GM18520 (cell line): ENCODE results near the gene AKT1.
"Not testable (repeated sequence)": the region's sequence is repeated elsewhere in the genome, so short reads cannot be mapped to it uniquely, and the experiment has no call there.

Experiments used
- ATAC-seq: cut with Tn5 transposase; IDR thresholded peaks from one replicate; pipeline ENCODE4 v1.9.1; 2021; ENCODE audit not compliant: unreplicated experiment

Gene AKT1

DNA sequence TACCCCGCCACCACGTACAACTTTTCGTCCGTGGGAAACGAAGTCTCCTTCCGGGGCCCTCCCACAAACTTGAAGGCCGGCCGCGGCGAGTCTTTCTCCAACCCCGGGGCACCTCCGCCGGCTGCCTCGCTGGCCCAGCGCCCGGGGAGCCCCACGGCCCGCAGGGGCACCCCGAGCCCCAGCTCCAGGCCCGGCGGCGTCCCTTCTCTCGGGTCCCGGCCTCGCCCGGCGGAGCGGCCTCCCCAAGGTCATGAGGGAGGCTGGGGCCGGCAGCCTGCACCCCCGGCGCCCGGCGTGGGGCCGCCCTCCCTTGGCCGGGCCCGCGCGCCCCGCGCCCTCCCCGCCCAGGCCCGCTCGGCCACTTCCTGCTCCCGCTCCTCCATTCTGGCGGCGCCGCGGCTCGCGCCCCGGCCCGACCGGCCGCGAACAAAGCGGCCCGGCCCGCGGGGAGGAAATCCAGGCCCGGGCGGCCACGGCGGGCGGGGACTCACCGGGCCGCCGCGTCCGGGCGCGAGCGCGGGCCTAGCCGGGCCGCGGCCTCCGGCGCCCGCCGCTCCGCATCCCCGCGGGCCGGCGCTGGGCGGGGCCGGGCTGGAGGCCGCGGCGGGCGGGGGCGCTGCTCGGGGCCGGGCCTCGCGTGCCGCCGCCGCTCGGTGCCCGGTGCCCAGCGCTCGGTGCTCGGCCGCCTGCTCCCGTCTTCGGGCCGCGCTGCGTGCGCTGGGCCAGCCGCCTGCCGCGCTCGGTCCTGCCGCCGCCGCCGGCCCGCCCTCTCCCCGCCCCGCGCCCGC lies at the start of gene AKT1:
TSS of gene AKT1 (minus strand) at position 756 of the 788 bp plus-strand sequence. CDS start 3,105 bp downstream, outside the sequence.
- no peak for ATAC-seq

DNA sequence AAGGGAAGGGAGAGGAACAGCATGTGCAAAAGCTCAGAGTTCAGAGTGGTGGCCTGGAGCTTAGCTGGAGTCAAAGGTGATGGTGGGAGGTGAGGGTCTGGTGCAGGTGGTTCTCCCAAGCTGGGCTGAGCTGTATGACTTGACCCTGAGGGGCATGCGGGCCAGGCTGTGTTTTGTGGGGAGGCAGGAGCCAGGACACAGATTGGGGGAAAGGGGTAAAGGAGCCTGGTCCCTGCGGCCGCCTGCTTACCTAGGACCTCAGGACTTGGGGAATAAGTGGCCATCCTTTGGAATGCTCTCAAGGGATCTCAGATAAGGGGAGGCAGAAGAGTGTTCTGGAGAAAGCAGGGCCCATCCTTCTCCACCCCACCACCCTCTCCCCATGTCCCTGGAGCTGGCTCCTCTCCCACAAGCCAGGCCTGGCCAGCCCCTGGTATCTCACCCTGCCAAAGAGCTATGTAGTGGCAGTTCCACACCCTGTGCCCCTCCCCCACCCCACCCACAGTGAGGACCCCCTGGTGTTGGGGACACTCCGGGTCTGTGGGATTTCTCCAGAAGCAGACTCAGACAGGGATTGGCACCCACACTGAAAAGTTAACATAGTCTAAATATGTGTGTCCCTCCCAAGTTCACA lies 49.6 kb upstream of the AKT1 start:
- ATAC-seq, result no peak

DNA sequence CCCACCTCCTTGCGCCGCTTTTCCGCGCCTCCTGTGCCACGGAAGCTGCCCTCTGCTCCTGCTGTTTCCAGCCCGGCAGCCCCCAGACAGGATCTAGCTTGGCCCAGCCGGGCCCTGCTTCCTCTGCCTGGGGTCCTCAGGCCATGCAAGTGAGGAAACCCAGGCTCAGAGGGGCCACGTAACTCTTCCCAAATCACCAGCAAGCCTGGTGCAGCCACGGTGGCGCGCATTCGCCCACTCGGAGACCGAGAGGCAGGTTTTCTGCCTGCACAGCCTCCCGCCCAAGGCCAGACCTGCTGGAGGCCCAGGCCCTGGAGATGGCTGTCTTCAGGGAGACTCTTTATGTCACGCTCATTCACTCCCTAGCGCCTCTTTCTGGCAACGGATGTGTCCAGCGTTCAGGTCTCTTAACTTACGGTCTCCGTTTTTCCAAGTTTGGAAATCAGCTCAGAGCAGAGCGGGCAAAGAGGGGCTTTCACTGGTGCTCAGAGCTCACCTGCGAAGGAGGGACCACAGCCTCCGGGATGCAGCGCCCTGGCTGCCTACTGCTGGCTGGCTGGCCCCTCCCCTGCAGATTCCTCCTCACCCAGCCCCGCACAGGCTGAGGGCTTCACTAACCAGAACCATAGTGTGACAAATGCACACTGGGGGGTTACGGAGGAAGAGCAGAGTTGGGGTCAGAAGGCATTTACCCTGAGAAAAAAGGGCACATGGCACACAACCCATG lies 48.9 kb upstream of the AKT1 start:
- no peak for ATAC-seq

DNA sequence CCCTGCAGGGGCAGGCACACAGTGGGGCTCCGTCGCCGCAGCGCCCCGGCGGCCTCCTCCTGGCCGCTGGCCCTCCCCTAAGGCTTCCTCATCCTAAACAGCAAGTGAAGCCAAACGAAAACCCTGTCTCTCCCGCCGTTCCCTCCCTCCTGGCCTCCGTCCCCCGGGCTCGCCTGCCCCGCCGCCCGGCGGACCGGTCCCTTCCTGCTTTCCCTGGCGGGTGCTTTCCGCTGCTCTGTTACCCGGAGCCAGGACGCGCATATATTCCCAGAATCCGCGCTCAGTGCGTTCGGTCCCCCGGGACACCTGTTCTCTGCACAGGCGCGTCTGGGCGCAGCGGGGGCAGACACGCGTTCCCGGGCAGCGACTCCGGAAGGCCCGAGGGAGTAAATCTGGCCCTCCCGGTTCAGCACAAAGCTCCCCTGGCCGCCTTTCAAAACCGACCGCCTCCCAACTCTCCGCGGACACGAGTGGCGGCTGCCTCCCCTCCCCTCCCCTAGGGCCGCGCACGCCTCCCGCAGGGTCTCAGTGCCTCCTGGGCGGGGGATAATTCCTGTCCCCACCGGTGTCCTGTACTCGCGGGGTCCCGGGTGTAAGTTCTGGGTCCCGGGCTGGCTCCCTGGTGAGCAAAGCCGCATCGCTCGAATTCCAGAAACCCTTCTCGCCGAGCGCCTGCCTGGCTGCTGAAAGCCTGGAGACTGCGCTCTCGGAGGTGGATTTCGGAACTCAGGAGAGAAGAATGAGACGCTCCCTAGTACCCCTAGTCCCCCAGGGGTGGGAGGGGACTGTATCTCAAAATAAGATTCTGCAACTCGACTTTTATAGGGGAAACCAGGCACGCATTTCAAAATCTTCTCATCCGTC lies 48.1 kb upstream of the AKT1 start:
- no peak for ATAC-seq

DNA sequence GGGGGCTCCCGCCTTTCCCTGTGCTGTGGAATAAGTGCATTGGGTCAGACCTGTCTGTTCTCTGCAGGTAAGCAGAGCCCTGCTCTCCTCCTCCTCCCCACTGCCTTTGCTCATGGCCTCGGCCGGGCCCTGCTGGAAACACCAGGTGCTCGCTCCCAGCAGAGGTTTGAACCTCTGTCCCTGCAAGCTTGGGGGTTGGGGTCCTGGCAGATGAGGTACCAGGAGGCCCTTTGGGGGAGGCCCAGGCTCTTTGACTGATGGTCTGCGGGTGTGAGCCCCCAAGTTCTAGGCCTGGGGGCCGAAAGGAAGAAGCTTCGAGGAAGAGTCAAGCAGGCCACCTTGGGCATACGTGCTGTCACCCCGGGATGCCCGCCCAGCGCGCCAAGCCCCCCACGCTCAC lies 47.5 kb upstream of the AKT1 start:
- ATAC-seq, result no peak

DNA sequence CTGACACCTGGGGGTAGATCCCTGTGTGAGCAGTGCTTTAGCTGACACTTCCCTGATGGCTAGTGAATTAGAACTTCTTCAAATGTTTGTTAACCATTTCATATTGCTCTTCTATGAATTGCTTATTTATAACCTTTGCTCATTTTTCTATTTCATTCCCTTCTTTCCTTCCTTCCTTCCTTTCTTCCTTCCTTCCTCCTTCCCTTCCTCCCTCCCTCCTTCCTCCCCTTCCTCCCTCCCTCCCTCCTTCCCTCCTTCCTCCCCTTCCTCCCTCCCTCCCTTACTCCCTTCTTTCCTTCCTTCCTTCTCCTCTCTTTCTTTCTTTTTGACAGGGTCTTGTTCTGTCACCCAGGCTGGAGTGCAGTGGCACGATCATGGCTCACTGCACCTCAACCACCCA lies 46.2 kb upstream of the AKT1 start:
- no peak for ATAC-seq

DNA sequence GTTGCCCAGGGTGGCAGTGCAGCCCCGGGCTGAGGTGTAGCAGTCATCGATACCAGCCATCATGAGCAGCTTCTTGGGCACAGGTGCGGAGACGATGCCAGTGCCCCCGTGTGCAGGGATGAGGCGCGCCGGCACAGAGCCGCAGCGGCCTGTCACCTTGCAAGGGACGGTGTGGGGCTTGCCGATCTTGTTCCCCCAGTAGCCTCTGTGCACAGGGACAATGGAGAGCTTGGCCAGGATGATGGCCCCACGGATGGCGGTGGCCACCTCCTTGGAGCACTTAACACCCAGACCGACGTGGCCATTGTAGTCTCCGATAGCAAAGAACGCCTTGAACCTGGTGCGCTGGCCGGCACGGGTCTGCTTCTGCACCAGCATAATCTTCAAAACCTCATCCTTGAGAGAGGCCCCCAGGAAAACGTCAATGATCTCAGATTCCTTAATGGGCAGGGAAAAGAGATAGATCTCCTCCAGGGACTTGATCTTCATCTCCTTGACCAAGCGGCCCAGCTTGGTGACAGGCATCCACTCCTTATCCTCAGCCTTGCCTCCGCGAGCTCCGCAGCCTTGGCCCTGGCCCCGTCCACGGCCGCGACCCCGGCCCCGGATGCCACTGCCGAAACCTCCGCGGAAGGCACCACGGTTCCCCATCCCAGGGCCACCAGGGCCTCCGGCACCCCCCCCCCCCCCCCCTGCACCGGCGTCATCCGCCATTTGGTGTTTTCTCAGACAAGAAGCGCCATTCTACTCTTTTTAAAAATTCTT lies 40.8 kb upstream of the AKT1 start:
- ATAC-seq, result not testable (repeated sequence)

DNA sequence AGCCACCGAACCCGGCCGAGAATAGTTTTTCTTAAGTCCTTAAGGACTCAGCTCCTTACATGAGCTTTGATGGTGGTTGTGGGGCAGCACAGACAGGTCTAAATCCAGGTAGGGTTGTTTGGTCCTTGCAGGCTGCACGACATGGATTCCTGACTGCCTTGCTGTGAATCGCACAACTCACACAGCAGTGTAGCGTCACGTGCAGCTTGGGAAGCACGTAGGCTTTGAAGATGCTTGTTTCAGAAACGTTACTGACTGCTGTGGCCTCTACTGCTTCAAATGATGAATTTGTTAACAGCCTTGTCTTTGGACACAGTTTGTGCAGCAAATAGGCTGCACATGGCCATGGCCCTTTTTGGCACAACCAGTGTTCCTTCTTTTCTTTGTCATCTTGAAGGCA lies 35.2 kb upstream of the AKT1 start:
- ATAC-seq, result no peak

DNA sequence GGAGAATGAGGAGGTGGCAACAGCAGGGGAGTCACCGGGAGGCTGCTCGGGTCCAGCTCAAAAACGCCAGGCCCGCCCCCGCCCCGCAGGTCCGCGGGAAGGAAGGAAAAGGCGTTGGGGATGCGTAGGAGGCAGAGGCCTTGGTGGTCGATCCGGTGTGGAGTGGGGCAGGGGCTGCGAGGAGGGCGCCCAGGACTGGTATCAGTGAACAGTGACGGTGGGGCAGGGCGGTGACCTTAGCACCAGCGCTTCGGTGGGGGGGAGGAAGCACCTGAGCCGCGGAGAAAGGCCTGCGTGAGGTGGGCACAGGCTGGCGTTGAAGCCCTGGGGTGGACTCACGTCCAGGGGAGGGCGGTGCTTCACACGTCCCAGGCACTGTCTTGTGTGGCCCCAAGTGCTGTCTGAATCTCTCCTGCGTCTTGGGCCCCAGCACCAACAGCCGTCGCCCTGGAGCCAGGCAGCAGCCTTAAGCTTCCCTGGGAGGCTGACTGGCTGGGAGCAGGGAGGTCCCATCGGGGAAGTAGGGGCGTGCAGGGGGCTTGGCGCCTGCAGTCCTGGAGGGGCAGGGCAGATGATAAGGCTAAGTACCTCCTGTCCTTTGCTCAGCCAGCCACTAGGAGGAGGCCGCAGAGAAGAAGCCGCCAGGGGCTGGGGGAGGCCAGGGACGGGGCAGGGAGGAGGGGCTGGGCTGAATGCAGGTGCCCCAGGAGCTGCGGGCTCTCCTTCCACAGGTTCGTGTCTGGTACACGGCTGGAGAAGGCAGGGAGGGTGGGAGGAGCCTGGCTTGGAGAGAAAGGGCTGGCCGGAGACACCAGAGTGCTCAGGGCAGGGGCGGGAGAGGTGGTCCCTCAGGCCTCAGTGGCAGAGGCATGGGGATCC lies 31.9 kb upstream of the AKT1 start:
- ATAC-seq, result no peak

DNA sequence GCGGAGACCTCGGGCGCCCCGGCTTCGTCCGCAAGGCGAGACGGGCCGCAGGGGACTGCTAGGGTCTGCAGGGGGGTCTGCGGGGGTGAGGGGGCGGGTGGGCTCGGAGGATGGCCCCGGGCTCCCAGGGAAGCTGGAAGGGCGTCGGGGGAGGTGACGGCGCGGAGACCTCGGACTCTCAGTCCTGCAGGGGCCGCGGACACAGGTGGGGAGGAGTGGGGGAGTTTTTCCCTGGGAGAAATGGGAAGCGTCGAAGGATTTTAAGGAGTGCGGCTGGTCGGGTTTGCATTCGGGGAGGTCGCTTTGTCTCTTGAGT lies 31.3 kb upstream of the AKT1 start:
- no peak for ATAC-seq

DNA sequence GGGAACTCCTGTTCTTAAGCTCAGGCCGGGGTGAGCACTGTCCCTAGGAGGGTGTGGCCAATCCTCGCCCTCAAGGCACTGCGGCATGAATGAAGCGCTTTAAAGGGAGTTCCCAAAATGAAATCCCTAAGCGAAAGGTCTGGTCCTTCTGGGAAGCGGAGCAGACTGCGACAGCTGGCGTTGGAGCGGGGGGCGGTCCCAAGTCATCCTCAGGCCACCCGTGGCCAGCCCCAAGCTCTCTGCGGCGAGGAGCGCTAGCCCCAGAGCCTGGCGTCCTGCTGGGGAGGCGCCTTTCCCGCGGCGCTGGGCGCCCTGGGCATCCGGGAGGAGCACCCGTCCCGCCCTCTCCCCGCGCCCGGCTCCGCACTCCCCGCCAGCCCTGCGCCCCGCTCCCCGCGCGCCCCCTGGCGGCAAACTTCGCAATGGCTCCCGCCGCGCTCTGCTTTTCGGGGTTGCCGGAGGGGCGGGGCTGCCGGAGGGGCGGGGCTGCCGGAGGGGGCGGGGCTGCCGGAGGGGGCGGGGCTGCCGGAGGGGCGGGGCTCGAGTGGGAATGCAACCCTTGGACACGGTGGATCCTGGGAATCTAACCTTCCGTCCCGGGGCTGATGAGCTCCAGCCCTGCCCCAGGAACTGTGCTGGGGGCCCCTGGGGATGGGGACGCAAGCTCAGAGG lies 30.8 kb upstream of the AKT1 start:
- no peak for ATAC-seq

DNA sequence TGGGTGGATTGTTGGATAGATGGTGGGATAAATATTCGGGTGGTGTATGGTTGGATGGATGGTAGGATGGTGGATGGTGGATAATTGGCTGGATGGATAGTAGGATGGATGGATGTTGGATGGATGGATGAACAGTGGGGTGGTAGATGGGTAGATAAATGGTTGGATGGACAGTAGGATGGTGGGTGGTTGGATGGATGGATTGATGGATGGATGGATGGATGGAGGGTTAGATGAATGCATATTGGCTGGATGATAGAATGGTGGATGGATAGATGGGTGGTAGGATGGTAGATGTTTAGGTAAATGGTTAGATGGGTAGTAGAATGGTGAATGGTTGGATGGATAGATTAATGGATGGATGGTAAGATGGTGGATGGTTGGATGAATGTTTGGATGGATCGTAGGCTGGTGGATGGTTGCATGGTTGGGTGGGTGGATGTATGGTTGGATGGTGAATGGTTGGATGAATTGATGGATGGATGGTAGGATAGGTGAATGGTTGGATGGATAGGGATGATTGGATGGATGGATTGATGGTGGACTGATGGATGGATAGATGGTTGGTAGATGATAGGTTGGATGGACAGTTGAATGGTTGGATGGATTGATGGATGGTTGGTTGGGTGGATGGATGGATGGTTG lies 28.9 kb upstream of the AKT1 start:
- no peak for ATAC-seq

DNA sequence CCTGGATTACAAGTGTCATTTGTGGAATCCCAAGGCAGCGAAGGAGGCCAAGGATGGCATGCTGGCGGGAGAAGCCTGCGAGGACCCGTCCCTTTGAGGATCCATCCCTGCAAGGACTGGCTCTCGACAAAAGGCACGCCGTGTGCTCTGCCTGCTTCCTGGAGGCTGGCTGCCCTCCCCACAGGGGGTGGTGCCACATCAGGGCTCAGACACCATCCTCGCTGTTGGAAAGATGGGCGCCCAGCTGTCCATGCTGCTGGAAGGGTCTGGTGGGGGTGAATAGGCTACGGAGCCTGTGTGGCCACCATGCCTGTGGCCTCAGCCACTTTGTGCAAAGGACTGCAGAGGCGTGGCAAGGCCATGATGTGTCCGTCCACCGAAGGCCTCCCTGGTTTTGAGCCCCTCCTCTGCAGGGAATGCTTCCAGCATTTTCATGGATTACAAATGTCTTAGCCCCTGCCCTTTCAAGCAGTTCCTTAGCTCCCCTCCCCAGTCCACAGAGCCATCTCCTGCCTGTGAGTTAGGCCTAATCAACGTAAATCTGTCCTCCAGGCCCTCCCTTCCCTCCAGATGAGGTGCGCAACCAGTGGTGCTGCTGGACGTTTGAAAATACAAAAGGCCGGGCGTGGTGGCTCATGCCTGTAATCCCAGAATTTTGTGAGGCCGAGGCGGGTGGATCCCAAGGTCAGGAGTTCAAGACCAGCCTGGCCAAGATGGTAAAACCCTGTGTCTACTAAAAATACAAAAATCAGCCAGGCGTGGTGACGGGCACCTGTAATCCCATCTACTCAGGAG lies 27.5 kb upstream of the AKT1 start:
- no peak for ATAC-seq

DNA sequence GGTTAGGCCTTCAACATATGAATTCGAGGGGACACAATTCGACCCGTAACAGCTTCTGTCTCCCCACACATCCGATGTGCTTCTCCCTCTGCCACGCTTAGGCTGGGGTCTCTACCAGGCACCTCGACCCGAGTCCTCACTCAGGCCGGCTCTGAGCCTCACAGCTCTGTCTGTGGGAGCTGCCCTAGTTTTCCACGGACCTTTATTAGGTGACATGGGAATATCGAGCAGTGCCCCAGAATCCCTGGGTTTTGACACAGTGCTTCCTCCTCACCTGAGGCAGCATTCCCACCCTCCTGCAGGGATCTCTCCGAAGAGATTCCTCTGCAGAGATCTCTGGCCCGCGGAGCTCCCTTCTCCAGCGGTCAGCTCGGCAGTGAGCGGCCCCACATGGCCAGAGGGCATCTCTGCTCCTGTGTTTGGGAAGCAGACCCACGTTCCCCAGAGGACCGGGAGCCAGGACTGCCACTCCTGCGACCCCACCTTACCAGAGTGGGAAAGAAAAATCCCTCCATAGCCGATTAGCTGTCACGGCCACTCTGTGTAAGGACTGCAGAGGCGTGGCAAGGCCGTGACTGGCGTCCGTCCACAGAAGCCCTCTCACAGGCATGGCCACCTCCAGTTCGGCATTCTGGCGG lies 26.5 kb upstream of the AKT1 start:
- ATAC-seq, result no peak

DNA sequence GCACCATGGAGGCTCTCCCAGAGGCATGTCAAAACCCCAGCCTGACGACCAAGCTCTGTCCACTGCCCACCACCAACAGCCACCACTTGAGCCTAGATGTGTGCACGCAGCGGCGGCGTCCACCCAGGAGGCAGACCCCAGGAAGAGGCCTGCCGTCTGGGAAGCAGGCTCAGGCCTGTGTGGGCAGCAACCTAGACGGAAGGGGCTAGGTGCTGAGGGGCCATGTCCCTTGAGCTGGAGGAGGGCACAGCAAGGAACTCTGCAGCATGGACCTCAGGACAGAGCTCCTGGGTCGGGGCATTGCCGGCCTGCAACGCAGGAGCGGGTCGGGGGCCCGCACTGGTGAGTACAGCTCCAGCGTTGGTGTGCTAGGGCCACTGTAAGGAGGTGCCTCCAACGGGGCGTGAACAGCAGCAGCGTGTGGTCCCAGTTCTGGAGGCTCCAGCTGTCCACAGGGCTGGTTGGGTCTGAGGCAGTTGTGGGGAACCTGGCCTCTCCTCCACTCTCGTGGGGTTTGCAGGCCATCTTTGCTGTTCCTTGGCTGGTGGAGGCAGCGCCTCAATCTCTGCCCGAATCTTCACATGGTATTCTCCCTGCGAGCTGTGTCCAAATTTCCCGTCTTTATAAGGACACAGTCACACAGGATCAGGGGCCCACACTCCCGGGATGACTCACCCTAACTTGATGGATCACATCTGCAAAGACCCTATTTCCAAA lies 25.8 kb upstream of the AKT1 start:
- ATAC-seq, result no peak

DNA sequence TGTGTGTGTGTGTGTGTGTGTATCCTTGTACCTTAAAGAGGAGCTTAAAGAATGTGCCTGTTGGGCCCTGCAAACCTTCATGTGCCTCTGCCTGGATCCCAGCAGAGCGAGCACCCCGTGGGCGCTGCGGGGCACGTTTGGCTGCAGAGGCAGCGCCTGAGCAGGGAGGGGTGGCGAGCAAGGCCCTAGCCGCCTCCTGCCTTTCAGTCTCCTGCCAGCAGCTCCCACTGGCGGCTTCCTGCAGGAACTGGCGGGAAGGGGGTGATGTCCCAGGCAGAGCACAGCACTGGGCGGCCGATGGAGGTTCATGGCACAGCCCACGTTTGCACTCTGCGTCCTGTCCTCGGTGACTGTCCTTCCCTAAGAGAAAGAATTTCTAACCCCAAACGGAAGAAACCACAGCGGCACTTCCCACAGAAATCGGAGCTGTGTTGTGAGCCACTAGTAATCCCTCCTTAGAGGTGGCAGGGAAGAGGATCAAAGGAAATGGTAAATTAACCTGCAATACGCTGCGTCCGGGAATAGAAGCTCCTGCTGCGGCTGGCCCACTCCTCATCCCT lies 25.2 kb upstream of the AKT1 start:
- ATAC-seq, result no peak
